ENCODE results near the gene PCBP2. TPM values are rescaled to one million over a fixed set of nuclear protein-coding genes. Genes with fewer than 3 reads are reported as not detected.
"Not testable (repeated sequence)": the region's sequence is repeated elsewhere in the genome, so short reads cannot be mapped to it uniquely, and the experiment has no call there.

Gene PCBP2
- total and polyA plus RNA-seq, 8 donors: 634 to 1,132 (median 1,042) TPM

GRCh38 chr12:53413485-53414204 is 38.3 kb upstream of the PCBP2 start:
- peaks cover 0 to 49% of the 10 kb centered on the region in 2 donors for H3K36me3 ChIP-seq
- no peak for DNase-seq
- peaks cover 0 to 33% of the 10 kb centered on the region in 2 donors for H3K4me1 ChIP-seq
- no peaks in the 10 kb centered on the region for H3K9me3 ChIP-seq
- H3K4me3 ChIP-seq: no peak overlapping the region
- H3K27ac ChIP-seq: peak overlapping the region in 1 of 2 donors; percentile 28
- TF ChIP-seq, protein P1, sequence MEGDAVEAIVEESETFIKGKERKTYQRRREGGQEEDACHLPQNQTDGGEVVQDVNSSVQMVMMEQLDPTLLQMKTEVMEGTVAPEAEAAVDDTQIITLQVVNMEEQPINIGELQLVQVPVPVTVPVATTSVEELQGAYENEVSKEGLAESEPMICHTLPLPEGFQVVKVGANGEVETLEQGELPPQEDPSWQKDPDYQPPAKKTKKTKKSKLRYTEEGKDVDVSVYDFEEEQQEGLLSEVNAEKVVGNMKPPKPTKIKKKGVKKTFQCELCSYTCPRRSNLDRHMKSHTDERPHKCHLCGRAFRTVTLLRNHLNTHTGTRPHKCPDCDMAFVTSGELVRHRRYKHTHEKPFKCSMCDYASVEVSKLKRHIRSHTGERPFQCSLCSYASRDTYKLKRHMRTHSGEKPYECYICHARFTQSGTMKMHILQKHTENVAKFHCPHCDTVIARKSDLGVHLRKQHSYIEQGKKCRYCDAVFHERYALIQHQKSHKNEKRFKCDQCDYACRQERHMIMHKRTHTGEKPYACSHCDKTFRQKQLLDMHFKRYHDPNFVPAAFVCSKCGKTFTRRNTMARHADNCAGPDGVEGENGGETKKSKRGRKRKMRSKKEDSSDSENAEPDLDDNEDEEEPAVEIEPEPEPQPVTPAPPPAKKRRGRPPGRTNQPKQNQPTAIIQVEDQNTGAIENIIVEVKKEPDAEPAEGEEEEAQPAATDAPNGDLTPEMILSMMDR (IDR thresholded peaks at IDR 0.05): no peak
- ATAC-seq: no peak
- intact Hi-C loops (cut with DNase I): no loop called here
- H3K27me3 ChIP-seq: no peaks in the 10 kb centered on the region

DNA sequence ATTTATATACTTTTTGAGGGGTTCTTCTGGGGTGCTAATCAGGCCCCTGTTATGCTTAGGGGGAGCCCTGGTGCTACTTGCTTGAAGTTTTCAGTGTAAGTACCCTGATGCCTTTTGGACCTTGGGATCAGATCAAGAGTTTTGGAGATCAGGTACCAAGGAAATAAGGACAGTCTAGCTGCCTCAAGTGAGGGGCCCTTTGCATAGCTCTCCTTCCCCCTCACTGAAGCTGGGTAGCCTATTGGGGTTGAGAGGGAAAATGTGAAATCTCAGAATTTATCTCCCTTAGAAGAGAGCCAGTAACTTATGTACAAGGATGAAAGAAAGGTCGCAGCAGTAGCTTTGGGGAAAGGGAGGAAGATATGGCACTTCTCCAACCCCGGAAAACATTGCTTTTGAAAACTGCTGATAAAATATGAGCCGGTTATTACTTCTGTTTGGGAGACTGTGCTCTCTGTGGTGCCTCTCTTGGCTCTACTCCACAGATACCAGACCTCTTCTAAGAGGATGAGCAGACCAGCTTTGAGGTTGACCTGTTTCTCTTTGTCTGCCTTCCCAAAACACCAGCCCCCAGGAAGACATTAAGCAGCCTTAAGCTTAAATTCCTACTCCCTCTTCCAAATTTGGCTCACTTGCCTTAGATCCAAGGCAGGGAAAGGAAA is 37.0 kb upstream of the PCBP2 start:
- ATAC-seq: no peak
- Histone ChIP-seq H3K4me1 (peaks cover 0 to 33% of the 10 kb centered on the region in 2 donors), H3K4me3 (no peak overlapping the region), H3K27ac (no peak overlapping the region), H3K36me3 (peaks cover 0 to 36% of the 10 kb centered on the region in 2 donors), H3K9me3 (no peaks in the 10 kb centered on the region), H3K27me3 (no peaks in the 10 kb centered on the region)
- peak in 1 of 4 donors; percentile 22 for DNase-seq
- intact Hi-C loops (cut with DNase I): no loop called here
- TF ChIP-seq, protein P1 (IDR thresholded peaks at IDR 0.05): no peak

GRCh38 chr12:53415752-53416389 is 36.0 kb upstream of the PCBP2 start:
- intact Hi-C loops (cut with DNase I); H3K9me3 ChIP-seq; H3K27ac ChIP-seq; DNase-seq; H3K4me3 ChIP-seq; H3K27me3 ChIP-seq: not testable (repeated sequence)
- peak; percentile 33 for ATAC-seq
- Histone ChIP-seq H3K36me3 (peaks cover 0 to 26% of the 10 kb centered on the region in 2 donors), H3K4me1 (peaks cover 0 to 35% of the 10 kb centered on the region in 2 donors)

GRCh38 chr12:53417291-53417816 is 34.5 kb upstream of the PCBP2 start:
- H3K27ac ChIP-seq; intact Hi-C loops (cut with DNase I); H3K27me3 ChIP-seq; H3K4me3 ChIP-seq; ATAC-seq; DNase-seq; H3K9me3 ChIP-seq: not testable (repeated sequence)
- Histone ChIP-seq H3K36me3 (peaks cover 0 to 12% of the 10 kb centered on the region in 2 donors), H3K4me1 (peaks cover 0 to 45% of the 10 kb centered on the region in 2 donors)

DNA sequence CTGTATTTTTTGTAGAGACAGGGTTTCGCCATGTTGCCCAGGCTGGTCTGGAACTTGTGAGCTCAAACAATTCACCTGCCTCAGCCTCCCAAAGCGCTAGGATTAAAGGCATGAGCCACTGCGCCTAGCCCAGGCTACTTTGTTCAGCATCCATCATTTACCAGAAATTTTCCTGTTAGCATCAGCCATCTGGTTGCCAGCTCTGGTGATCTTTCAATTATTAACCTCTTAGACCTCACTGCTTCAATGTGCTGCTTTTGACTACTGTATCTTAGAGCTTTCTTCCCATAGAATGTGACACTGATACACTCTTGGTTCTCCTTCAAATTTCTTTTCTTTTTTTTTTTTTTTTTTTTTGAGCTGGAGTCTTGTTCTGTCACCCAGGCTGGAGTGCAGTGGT is 33.7 kb upstream of the PCBP2 start:
- no peaks in the 10 kb centered on the region for H3K9me3 ChIP-seq
- peaks cover 0 to 41% of the 10 kb centered on the region in 2 donors for H3K4me1 ChIP-seq
- H3K27ac ChIP-seq: no peak overlapping the region
- intact Hi-C loops (cut with DNase I): no loop called here
- H3K36me3 ChIP-seq: peaks cover 0 to 9% of the 10 kb centered on the region in 2 donors
- no peaks in the 10 kb centered on the region for H3K27me3 ChIP-seq
- ATAC-seq (no peak), DNase-seq (no peak)
- no peak overlapping the region for H3K4me3 ChIP-seq
- TF ChIP-seq, protein P1 (IDR thresholded peaks at IDR 0.05): no peak

- H3K27ac ChIP-seq: no peak overlapping the region
- no peaks in the 10 kb centered on the region for H3K9me3 ChIP-seq
- TF ChIP-seq, protein P1 (IDR thresholded peaks at IDR 0.05): no peak
- intact Hi-C loops (cut with DNase I): loop anchor here in 1 of 2 donors (5.0 kb wide), 1 partner anchor 67 kb away; no protein-coding TSS in a partner anchor
- H3K4me3 ChIP-seq: no peak overlapping the region
- H3K27me3 ChIP-seq: no peaks in the 10 kb centered on the region
- no peak for ATAC-seq
- DNase-seq: no peak
- H3K36me3 ChIP-seq: no peaks in the 10 kb centered on the region
- H3K4me1 ChIP-seq: peaks cover 0 to 33% of the 10 kb centered on the region in 2 donors
Measured at GRCh38 chr12:53419756-53420155, 32.1 kb upstream of the PCBP2 start.

GRCh38 chr12:53422247-53422646 is 29.7 kb upstream of the PCBP2 start:
- intact Hi-C loops (cut with DNase I): loop anchor here in 1 of 2 donors (5.0 kb wide), 1 partner anchor 70 kb away; no protein-coding TSS in a partner anchor
- not testable (repeated sequence) for H3K9me3 ChIP-seq, DNase-seq, H3K36me3 ChIP-seq, H3K4me3 ChIP-seq, ATAC-seq, H3K27me3 ChIP-seq, H3K27ac ChIP-seq
- H3K4me1 ChIP-seq: peaks cover 0 to 20% of the 10 kb centered on the region in 2 donors
